AG04449 (cell line): ENCODE results near the gene HIPK3.

Experiments
- CTCF ChIA-PET: fragments of 350-600 bp; formaldehyde crosslinking; extraction: SDS; loops from one replicate; lab custom pipeline; 2021; ENCODE audit warnings: antibody characterized with exemption; lab: Yijun Ruan, JAX
- POLR2A ChIA-PET: fragments of 400-600, 350-600 bp; formaldehyde crosslinking; extraction: SDS; loops from one replicate; lab custom pipeline; 2020; ENCODE audit warnings: antibody characterized with exemption, inconsistent platforms; lab: Yijun Ruan, JAX
- DNase-seq: peaks from one replicate; pipeline ENCODE4 v3.0.0-alpha.2; 2010; ENCODE audit warnings: low read depth, low spot score
- H3K4me3 ChIP-seq: 2 replicates; pipeline ENCODE4 v1.5.1; 2011; ENCODE audit warnings: low read depth, mild to moderate bottlenecking, control low read depth, low read length
- TF ChIP-seq, protein P1 (sequence below): IDR thresholded peaks from one replicate; pipeline ENCODE4 v1.5.1; 2011; ENCODE audit warnings: mild to moderate bottlenecking, moderate library complexity, low read length, control low read depth, inconsistent platforms; ENCODE audit not compliant: insufficient read depth; ENCODE audit errors: missing control alignments

HIPK3 gene

DNA sequence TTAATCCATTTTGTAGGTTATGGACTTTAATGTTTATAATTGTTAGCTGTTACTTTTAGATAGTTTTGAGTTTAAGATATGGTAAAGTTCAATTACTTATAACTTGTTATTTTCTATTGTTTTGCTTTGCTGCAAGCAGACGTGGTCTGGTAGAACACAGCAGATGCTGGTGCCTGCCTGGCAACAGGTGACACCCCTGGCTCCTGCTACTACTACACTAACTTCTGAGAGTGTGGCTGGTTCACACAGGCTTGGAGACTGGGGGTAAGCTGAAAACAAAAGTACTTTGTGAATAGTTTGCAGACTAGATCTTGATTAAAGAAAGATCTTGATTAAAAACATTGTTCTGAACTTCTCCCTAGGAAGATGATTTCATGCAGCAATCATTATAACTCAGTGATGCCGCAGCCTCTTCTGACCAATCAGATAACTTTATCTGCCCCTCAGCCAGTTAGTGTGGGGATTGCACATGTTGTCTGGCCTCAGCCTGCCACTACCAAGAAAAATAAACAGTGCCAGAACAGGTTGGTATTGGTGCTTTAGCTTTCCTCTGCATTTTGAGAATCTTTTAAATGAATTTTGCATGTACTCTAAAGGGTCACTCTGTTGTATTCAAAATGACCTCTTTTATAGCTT lies 90.4 kb downstream of the HIPK3 start:
- no peak for DNase-seq
- ChIA-PET CTCF (interaction anchor here (0.7 to 9.1 kb wide), 7 partner anchors 13 to 369 kb away, joined by 3 to 81 read pairs (median 7); no protein-coding TSS in a partner anchor), POLR2A (no interaction called here)
- no peak overlapping the region for H3K4me3 ChIP-seq
- TF ChIP-seq, protein P1, sequence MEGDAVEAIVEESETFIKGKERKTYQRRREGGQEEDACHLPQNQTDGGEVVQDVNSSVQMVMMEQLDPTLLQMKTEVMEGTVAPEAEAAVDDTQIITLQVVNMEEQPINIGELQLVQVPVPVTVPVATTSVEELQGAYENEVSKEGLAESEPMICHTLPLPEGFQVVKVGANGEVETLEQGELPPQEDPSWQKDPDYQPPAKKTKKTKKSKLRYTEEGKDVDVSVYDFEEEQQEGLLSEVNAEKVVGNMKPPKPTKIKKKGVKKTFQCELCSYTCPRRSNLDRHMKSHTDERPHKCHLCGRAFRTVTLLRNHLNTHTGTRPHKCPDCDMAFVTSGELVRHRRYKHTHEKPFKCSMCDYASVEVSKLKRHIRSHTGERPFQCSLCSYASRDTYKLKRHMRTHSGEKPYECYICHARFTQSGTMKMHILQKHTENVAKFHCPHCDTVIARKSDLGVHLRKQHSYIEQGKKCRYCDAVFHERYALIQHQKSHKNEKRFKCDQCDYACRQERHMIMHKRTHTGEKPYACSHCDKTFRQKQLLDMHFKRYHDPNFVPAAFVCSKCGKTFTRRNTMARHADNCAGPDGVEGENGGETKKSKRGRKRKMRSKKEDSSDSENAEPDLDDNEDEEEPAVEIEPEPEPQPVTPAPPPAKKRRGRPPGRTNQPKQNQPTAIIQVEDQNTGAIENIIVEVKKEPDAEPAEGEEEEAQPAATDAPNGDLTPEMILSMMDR: no peak

DNA sequence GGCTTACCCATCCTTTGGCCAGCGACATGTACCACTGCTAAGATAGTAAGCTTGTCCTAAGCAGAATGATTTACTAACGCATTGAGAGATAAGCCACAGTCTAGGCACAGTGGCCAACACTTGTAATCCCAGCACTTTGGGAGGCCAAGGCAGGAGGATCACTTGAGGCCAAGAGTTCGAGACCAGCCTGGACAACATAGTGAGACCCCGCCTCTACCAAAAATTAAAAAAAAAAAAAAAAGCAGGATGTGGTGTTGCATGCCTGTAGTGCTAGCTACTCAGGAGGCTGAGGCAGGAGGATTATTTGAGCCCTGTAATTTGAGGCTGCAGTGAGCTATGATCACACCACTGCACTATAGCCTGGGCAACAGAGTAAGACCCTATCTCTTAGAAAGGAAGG lies 93.1 kb downstream of the HIPK3 start:
- ChIA-PET CTCF (interaction anchor here (0.7 to 1.5 kb wide), 4 partner anchors 10 to 185 kb away, joined by 3 to 7 read pairs (median 4); no protein-coding TSS in a partner anchor), POLR2A (no interaction called here)
- no peak overlapping the region for H3K4me3 ChIP-seq
- TF ChIP-seq, protein P1: no peak
- no peak for DNase-seq

DNA sequence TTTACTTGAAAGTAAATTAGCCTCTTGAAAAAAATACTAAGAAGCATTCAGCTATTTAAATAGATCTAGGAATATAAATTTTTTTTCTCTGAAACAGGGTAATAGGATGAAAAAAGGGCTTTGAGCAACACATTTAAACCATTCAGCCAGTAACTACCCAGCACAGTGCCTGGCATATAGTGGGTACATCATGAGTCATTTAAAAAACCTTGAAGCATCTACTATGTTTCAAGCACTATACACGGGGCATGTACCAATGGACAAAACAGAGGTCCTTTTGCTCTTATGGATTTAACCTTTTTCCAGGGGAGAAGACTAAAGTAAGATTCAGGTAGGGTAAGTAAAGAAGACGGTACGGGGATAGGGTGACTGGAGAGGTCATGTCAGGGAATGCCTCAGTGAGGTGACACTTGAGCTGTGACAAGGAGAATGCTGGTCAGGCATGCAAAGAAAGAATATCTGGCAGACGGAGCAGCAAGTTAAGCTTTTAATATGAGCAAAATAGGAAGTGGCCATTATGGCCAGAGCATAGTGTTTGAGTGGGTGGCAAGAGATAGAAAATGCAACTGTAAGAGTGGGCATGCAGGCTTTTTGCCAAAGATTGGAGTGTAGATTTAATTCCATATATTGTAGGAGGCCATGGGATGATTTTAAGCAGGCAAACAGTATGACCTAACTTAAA lies 101.1 kb downstream of the HIPK3 start:
- TF ChIP-seq, protein P1: no peak
- POLR2A ChIA-PET: no interaction called here
- CTCF ChIA-PET: interaction anchor here (2.1 to 13.5 kb wide), 2 partner anchors 328 to 384 kb away, joined by 8 to 396 read pairs; no protein-coding TSS in a partner anchor
- no peak for DNase-seq
- no peak overlapping the region for H3K4me3 ChIP-seq

DNA sequence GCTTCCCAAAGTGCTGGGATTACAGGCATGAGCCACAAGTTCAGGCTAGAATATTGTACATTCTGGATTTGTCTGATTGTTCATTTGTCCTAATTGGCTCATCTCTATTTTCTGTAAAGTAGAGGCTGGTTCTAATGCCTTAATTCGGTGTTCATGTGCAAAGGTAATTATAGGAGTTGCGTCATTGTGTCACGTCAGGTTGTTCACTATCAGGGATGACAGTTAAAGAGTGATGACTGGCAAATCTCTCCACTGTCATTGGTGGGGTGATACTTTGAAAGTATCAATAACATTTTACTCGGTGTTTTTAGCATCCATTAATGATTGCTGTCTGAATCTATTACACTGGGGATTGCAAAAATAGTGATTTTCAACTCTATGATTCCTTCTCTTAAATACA lies 103.5 kb downstream of the HIPK3 start:
- POLR2A ChIA-PET: no interaction called here
- TF ChIP-seq, protein P1: no peak
- no peak for DNase-seq
- CTCF ChIA-PET: interaction anchor here (1.0 to 13.5 kb wide), 11 partner anchors 8 to 448 kb away, joined by 3 to 396 read pairs (median 8); no protein-coding TSS in a partner anchor
- H3K4me3 ChIP-seq: no peak overlapping the region

DNA sequence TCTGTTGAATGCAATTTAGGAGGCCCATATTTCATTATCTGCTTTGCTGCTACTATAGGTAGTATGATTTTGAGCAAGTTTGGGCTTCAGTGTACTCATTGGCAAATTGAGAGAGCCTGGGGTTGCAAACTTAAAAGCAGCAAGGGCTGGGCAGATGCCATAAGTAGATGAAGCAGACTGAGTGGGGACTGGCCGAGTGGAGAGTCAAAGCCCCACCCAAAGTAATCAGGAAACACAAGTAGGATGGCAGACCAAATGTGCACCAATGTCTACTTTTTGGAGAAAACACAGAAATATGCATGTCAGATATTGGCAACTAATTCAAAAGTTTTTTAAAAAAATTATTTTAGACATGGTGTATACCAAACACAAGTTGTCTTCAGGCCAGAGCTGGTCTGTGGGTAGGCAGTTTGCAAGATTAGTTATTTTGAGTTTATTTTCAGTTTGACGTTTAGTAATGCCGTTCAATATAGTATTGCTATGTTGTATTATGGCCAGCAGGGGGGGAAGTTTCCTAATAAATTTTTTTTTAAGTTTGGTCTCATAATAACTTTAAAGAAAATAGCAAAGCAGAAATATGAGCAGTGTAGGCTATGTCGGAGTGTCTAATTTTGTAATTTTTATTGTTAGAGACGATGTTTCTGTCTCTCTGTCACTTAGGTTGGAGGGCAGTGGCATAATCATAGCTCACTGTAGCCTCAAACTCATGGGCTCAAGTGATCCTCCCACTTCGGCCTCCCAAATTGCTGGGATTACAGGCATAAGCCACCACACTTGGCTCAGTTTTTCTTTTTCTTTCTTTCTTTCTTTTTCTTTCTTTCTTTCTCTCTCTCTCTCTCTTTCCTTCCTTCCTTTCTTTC lies 105.1 kb downstream of the HIPK3 start:
- no peak overlapping the region for H3K4me3 ChIP-seq
- ChIA-PET POLR2A (no interaction called here), CTCF (interaction anchor here (0.8 to 13.5 kb wide), 22 partner anchors 9 to 468 kb away, joined by 3 to 396 read pairs (median 4); partner anchors contain the start of genes CSTF3 and KIAA1549L)
- DNase-seq: no peak
- TF ChIP-seq, protein P1: no peak
